Activated CD4-positive, CD25-positive, alpha-beta regulatory T cell (primary cell): ENCODE measurements around the gene DNAH5.
"Not testable (repeated sequence)": the region's sequence is repeated elsewhere in the genome, so short reads cannot be mapped to it uniquely, and the experiment has no call there.

ENCODE experiments used
- DNase-seq, 4 experiments: peaks; one replicate each; lab custom pipeline; 2025; lab: John Stamatoyannopoulos, UW

DNAH5 gene

DNA sequence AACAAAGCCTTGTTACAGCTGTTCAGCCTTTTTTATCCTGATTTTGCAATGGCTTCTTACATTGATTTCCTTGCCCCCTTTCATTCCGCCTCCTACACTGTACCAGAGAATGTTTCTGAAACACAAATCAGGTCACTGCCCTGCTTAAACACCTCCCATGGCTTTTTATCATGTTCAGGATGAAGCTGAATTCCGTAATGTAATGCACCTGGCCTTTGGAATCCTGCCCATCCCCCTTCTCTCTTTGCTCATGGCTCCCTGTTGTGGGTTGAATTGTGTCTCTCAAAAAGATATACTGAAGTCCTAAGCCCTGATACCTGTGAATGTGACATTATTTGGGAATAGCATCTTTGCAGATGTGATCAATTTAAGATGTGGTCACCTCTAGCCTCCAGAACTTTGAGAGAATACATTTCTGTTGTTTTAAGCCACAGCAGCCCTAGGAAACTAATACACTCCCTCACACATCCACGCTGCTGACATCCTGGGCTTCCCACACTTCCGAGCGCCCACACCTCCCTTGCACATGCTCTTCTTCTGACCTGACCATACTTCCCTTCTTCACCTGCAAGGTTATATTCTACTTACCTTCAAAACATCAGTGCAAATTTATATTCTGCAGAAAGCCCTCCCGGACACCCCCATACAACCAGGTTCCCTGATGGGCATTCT lies 101.2 kb downstream of the DNAH5 start:
- DNase-seq: no peak

DNA sequence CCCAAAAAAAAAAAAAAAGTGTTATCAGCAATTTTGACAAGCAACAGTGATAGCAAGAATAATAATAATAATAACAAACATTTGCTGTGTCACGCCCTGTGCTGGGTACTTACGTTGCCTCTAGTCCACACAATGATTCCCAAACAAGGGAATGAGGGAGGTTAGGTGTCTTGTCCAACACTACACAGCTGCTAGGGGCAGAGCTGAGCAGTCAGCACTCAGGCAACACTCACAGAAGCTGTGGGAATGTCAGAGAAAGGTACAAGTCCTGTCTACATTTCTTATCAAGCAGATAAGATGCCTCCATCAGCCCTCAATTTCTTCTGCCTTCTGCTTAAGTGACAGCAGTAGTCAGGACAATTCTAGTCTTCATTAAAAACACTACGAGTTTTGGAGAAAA lies 111.0 kb downstream of the DNAH5 start:
- DNase-seq: no peak

DNA sequence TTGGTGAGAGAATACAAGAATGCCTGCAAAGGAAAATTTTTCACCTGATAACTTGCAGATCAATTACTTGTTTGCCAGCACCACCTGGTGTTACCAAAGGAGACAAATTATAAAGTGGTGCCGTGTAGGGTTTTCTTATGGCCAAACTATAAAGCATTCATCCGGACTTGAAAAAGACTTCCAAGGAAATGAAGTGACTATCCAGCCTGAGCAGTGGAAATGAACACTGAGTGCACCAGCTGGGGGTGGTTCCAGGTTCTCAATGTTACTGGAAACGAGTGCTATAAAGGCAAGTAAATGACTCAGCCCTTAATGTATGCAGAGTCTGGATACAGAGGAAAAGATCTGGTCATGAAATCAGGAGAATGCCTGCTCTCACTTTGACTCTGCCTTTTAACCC lies 113.1 kb downstream of the DNAH5 start:
- no peak for DNase-seq

DNA sequence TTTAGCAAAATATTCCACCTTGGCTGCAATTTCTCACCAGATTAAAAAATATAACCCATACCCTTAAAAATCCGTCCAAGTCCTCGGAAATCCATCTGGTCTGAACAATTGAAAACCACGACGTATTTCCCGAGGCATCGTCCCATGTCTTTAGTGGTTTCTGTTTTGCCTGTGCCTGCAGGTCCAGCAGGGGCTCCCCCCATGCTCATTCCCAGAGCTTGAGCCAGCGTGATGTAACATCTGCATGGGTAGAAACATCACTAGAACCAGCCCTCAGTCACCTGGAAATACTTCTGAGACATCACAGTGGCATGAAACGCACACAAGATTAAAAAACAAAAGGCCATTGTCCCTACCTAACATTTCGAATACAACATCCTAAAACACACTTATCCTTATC lies 114.0 kb downstream of the DNAH5 start:
- no peak for DNase-seq

DNA sequence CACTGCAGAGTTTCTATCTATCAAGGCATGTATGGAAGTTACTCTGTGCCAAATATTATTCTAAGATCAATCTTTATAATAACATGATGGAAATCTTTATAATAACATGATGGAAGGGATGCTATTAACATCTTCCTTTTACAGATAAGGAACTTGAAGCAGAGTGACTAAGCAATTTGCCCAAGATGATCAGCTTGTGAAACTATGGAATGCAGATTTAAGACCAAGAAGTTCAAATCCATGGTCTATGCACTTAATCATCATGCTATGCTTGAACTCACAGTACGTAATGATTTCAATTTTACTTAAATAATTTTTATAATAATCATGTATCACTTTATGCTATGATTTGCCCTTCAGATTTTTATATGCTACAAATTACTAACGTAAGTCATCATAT lies 123.1 kb downstream of the DNAH5 start:
- DNase-seq: no peak

DNA sequence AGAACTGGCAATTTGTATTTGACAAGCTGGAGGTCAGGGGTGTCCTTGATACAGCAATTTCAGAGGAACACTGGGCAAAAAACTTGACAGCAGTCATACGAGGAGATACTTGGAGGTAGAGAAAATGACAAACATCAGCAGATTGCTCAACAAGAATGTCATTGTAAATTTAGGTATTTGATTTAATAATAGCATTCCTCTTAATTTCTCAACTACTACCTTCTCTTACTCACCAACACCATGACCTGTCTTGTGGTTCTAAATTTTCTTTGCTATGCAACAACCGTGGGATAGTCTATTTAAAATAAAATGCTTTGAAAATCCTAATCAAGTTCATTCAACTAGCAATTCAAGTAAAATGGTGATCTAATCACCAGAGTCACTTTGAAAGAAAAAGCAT lies 128.4 kb downstream of the DNAH5 start:
- DNase-seq: no peak

DNA sequence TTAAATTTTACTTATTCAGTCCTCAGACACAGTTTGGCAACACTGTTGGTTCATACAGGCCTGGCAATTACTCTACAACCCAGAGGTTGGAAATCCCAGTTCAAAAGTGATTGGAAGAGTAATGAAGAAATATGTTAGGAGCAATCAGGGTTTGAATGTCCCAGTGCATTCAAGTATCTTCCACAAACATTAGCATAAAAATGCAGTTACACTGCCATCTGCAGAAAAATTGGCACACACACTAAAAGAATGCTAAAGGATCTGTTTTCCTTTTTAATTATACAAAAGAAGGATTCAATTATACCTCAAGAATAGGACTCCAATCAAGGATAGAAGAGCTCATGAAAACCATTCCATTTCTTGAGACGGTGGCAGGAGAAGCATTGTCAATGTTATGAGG lies 130.2 kb downstream of the DNAH5 start:
- no peak for DNase-seq

DNA sequence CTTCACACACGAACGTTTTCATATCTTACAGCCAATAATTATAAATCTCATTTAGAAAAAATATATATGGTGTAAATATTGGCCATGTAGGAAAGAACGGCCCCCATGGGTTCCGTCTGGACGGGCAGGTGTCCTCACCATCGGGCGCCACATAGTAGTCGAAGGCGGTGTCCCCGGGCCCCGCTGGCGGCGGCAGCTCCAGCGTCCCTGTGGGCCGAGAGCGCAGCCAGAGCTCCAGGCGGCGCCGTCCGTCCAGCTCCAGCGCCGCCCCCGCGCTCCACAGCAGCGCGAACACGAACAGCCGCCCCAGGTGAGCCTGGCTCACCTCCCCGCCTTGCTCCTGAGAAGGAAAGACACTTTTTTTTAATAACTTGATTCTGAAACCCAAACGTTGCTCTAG lies 134.6 kb downstream of the DNAH5 start:
- DNase-seq: no peak

DNA sequence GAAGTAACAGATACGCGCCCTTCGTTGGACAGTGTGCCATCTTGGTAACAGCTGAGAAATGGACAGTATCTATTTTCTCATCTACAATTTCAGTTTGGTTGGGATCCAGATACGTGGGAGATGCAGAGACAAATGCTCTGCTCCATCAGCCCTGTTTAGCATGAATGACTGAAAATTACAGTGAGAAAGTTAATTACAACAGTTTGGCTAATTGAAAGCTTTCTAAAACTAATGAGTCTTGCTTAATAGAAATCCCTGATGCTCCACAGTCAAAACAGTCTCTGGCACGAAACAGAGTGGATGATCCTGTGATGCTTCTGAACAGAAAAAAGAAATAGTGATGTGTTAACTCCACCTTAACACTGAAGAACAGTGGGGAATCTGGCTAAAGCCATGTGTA lies 140.2 kb downstream of the DNAH5 start:
- DNase-seq: no peak

DNA sequence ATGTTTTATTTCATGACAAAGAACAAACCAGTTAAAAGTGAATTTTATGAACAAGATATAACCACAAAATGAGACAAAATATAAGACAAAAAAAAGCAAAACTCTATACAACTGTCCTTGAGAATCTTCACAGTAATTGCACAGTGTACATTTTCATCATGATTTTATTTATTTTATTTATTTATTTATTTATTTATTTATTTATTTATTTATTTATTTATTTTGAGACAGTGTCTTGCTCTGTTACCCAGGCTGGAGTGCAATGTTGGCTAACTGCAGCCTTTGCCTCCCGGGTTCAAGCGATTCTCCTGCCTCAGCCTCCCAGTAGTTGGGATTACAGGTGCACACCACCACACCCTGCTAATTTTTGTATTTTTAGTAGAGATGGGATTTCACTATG lies 145.9 kb downstream of the DNAH5 start:
- DNase-seq: not testable (repeated sequence)

DNA sequence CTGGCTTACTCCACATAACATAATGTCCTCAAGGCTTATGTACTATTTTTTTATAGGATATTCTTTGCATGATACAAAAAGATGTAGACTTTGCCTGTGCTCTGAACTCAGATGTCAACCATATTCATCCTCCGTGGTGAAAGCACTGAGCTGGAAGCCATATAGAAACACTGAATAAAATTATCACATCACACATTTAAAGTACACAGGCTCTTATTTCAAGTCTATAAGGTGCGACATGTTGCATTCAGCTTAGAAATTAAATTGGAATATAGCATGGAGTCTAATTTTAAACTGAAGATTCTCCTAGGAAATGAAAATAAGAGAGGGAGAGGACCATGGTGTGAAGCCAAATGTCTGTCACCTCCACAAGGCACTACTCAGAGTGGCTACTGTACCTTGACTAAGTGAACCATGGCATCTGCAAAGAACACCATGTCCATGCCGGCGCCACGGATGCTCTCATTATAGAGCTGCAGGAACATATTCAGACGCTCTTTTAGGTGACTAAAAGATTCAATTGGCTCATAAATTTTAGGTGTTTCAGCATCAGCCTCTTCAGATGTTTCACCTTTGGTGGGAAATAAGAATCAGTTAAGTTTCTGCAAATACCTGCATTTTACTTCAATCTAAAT lies 158.6 kb downstream of the DNAH5 start:
- DNase-seq: no peak

DNA sequence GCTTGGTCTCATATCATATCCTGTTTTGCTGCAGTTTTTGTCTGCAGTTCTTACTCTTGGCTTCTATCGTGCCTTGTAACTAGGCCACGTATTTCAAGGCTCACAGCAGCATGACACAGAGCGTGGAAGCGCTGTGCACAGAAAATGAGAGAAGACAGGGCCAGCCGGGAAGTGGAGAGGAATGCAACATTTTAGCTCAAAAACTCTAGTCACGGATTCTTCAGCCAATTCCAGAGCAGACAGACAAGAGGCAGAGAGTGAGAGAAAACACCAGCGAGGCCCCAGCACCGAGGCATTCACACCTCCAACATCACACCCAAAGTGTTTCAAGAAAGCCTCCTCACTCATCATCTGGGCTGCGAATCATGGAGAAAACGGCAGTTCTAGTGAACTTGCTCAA lies 160.8 kb downstream of the DNAH5 start:
- no peak for DNase-seq

DNA sequence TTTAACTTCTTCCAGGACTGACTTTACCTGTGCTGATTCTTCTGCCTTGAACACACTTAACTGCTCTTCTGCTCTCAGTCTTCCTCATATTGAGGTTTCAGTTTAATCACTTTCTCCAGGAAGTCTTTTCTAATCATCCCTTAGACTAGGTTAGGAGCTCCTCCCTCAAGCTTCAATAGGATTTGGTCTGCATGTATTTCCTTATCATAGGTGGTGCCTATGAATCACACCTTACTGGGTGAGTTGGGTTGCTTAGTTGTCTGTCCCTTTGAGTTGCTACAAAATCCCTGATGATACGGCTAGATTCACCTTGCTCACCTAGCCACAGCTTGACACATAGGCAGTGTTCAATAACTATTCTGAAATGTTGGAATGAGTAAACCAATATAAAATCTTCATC lies 164.4 kb downstream of the DNAH5 start:
- DNase-seq: no peak

DNA sequence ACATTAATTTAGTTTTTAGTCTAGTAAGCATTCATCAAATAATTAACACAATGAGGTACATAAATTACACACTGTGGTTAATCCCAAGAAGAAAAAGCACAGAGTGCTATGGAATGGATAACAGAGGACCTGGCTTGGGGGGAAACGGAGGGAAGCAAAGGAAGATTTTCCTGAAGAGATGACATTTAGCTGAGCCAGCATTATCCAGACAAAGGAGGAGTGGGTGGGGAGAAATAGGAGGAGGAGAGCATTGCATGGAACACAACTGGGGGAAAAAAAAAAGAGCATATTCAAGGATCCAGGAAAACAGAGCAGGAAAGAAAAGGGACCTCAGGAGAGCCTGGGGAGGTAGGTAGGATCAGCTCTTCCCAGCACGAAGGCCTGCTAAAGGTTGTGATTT lies 170.8 kb downstream of the DNAH5 start:
- no peak for DNase-seq

DNA sequence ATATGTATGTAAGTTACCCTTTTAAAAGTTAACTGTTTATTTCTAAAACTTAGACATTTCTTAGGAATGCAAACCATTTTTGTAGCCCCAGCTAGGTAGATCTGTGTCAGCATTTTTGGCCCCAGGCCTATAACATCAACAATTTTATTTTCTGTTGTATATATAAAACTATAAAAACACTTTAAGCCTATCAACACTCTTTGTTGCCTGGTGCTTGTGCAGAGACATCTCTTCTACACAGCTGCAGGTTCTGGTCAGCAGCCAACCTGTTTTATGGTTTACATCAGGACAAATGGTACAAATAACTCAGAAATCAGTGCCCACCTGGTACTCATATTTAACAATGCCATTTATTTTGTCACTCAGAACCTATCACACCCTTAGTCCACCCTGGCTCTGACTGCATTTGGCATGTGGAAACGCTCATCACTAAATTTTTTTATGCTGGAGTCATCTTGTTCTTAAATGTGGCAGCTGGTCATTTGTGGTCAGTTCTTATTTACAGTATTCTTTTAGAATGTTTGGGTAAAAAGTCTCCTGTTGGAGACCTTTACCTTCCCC lies 173.4 kb downstream of the DNAH5 start:
- DNase-seq: no peak

DNA sequence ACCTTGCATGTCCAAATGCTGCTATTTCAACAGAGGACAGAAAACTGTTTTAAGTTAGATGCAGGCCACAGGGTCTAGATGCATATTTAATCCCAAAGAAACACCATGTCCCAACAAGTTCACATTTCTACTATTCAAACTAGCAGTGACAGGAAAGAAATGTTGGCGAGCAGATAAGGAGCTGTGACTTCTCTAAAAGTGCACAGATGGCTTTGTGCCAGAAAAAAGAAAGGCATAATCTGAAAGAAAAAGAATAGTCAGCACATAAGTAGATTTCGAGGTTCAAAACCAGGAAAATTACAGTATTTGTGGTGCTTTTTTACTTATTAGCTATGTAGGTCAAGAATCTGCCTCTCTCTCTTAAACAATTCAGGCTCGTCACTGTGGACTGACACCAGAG lies 178.3 kb downstream of the DNAH5 start:
- no peak for DNase-seq

DNA sequence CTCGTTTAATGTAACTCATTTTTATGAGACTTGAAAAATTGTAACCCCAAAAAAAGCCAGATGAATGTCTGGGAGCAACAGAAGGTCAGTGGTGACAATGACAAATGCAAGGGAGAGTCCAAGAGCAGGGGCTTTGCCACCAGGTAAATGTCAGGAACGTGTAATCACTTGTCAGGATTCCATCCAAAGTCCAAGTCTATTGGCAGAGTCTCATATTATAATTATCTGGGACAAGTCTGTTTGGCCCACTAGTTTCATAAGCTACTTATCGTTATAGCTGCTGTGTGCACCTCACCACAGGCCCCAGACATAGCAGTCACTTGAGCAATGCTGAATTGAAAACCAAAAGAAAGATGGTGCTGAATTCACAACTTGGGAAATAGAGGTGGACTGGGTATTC lies 180.8 kb downstream of the DNAH5 start:
- no peak for DNase-seq

DNA sequence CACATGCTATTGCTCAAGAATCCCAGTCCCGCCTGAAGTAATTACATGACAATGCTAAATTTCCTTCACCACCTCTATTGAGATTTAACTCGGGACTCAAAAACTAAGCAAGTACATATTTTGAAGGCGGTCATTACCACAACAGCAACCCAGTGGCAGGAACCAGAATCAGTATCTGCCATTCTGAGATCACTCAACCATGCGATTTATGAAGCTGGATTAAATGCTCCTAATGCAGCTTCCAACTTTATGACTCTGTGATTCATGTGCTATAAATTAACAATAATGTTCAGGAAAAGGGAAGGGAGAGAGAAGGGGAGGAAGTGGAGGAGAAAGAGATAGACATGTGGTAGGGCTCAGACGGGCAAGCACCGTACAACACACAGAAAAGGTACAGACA lies 194.7 kb downstream of the DNAH5 start:
- no peak for DNase-seq

DNA sequence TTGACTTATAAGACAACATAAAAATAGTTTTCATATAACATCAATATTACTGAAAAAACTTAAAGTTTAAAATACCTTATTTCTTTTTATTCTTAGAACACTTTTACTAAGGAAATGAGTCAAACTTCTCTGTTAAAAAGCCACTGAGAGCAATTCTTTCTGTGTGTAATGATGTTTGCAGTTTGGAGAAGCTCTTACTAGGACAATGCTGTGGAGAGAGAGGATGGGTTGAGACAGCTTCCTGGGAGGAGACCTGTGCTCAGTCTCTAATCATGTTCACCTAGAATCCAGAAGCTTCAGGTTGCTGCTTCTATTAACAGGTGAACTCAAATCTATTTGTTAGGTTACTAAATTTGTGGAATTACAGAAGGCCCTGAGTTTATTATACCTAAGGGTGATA lies 198.5 kb downstream of the DNAH5 start:
- no peak for DNase-seq

DNA sequence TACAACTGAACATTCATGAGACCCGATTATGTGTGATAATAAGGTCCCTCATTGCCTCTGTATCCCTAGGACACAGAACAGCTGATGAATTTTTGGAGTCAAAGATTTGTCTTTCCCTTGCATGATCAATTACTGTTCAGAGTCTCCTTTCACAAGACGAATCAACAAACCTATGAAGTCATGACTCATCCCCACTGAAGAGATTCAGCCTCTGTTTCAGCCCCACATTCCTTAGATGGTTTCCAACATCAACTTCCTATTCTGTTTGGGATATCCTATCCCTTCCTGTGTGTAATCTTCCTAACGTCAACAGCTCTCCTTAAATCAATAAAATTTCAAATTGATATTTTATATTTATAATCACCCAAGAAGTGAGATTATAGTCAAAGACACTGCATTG lies 199.0 kb downstream of the DNAH5 start:
- DNase-seq: no peak

DNA sequence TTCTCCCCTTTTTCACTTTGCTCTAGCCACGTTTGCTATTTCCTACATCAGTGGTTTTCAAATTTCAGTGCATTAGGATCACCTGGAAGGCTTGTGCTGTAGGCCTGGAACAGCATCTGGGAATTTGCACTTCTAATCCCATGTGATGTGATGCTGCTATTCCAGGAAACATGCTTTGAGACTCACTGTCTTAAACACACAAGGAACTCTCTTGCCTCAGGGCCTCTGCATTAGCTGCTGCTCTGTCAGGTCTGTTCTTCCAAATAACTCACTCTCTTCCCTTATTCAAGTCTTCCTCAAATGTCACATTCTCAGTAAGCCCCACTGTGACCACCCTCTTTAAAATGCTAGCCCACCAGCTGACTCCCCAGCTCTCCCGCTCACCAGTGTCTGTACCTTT lies 204.0 kb downstream of the DNAH5 start:
- no peak for DNase-seq

DNA sequence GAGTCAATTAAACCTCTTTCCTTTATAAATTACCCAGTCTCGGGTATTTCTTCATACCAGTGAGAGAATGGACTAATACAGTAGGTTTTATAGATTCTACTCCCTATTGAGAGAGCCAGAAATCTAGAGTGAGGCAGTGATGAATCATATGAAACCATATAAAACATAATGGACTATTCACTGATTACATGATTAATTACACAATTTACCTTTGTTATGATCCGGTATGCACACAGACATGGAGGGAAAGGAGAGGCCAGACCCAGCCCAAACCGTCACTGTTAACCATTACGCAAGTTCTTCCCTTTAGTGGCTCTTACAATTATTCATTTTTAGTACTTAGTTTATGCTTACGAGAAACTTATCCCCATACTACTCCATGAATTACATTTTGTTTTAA lies 205.0 kb downstream of the DNAH5 start:
- no peak for DNase-seq

DNA sequence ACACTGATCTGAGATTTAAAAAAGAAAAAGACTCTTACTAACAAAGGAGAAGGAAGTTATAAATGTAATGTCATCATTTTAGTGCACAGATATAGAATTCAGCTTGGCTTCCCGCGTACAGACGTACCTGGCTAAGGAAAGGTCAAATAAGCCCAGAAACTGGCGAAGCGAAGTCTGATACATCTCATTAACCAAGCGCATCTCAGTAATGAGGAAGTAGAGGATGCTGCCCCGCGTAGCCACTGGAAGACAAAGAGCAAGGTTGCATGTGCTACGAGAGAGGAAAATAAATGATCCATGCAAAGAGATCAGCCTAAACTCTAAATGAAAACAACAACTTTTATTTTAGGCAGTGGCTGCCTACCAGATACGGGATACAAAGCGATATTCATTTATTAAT lies 208.8 kb downstream of the DNAH5 start:
- no peak for DNase-seq

DNA sequence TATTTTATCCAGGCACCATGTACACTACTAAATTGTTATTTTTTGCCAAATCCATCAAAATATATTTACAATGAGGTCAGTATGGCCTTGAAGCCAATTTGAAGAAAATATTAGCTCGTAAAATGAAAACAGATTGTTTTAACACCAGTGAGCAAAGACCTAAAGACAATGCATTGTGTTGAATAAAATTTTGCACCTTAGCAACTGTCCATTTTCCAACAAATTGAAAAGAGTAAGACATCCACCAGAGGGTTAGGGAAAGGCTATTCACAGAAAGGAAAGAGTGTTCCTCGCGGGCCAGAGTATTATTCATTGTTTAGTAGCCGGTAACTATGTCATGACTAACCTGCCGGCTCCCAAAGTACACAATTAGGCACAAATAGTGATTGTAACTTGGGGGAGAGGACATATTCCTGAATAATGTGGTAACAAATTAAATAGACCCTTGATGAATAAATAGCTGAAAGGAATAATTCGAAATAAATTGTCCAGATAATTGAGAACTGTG lies 213.3 kb downstream of the DNAH5 start:
- DNase-seq: no peak
